Osteoblast (primary cell): ENCODE measurements around the gene CADPS. TPM values are rescaled to one million over a fixed set of nuclear protein-coding genes. Genes with fewer than 3 reads are reported as not detected.

Source experiments
- DNase-seq: peaks from one replicate; pipeline ENCODE4 v3.0.0; 2011; ENCODE audit warnings: low spot score, mixed read lengths; ENCODE audit not compliant: insufficient read length; ENCODE audit errors: missing footprints
- H2AFZ ChIP-seq: 2 replicates; pipeline ENCODE4 v1.6.0; 2011; ENCODE audit warnings: mild to moderate bottlenecking, low read length
- H3K27ac ChIP-seq: 2 replicates; pipeline ENCODE4 v1.5.1; 2011; ENCODE audit warnings: mild to moderate bottlenecking, low read depth, low read length, moderate library complexity
- H3K27me3 ChIP-seq: 2 replicates; pipeline ENCODE4 v1.6.0; 2012; ENCODE audit warnings: mild to moderate bottlenecking, control low read depth, inconsistent platforms, low read length, moderate library complexity; ENCODE audit not compliant: insufficient read depth
- H3K36me3 ChIP-seq: 2 replicates; pipeline ENCODE4 v1.5.1; 2011; ENCODE audit warnings: mild to moderate bottlenecking, low read length, control low read depth, moderate library complexity; ENCODE audit not compliant: insufficient read depth
- H3K4me1 ChIP-seq: 2 replicates; pipeline ENCODE4 v1.5.1; 2011; ENCODE audit warnings: mild to moderate bottlenecking, low read length, control low read depth, moderate library complexity; ENCODE audit not compliant: insufficient read depth
- H3K4me2 ChIP-seq: 2 replicates; pipeline ENCODE4 v1.6.0; 2011; ENCODE audit warnings: mild to moderate bottlenecking, low read length; ENCODE audit not compliant: insufficient read depth
- H3K4me3 ChIP-seq: fragments of 200-600 bp; sonication (generic); 3 replicates; pipeline ENCODE4 v1.5.1; 2012; ENCODE audit warnings: mild to moderate bottlenecking, low read length, inconsistent platforms; ENCODE audit not compliant: insufficient read depth
- H3K79me2 ChIP-seq: 2 replicates; pipeline ENCODE4 v1.6.0; 2012; ENCODE audit warnings: mild to moderate bottlenecking, low read length, control low read depth, inconsistent platforms; ENCODE audit not compliant: insufficient read depth
- H3K9me3 ChIP-seq: 2 replicates; pipeline ENCODE4 v1.5.1; 2011; ENCODE audit warnings: low read depth, low read length, control low read depth
- H4K20me1 ChIP-seq: 2 replicates; pipeline ENCODE4 v1.6.0; 2012; ENCODE audit warnings: mild to moderate bottlenecking, low read length, control low read depth; ENCODE audit not compliant: insufficient read depth
- CTCF ChIP-seq: IDR thresholded peaks from 2 replicates; pipeline ENCODE4 v1.5.1; 2011; ENCODE audit warnings: mild to moderate bottlenecking, low read depth, low read length, moderate library complexity; ENCODE audit errors: extremely low read depth
- total RNA-seq: library from RNA; depleted of rRNA; stranded (reverse); fragments of >200 nt; gene quantifications from 2 replicates; pipeline ENCODE4 v1.2.3, GENCODE V29; 2012

Gene CADPS
- total RNA-seq, 1 donor, result not detected

GRCh38 chr3:62815981-62816380, 59.2 kb downstream of the CADPS start:
- Histone ChIP-seq H3K4me1 (no peaks in the 10 kb centered on the region), H3K4me2 (no peak overlapping the region), H3K36me3 (no peaks in the 10 kb centered on the region), H3K4me3 (no peak overlapping the region), H3K27ac (no peak overlapping the region), H4K20me1 (no peaks in the 10 kb centered on the region), H3K27me3 (no peaks in the 10 kb centered on the region), H3K79me2 (no peaks in the 10 kb centered on the region), H2AFZ (no peak overlapping the region), H3K9me3 (no peaks in the 10 kb centered on the region)
- no peak for DNase-seq
- no peak for TF ChIP-seq CTCF

DNA sequence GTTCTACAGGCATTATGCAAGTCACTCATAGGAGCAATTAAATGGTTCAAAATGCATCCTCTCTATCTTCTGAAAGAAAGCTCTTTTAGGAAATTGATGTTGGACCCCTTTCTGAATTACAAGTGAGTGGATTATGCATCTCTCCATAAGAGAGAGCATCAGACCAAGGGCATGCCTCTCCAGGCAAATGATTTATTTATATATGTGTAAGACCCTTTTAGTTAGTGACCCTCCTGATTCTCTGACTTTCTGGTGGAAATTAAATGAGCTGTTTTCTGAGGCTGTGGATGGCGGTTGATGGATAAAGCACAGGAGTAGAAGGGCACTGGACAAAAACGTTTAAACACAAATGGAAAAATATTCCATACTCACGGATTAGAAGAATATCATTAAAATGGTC, 62.6 kb downstream of the CADPS start:
- Histone ChIP-seq H4K20me1 (no peaks in the 10 kb centered on the region), H3K36me3 (no peaks in the 10 kb centered on the region), H3K27ac (no peak overlapping the region), H3K27me3 (no peaks in the 10 kb centered on the region), H3K9me3 (no peaks in the 10 kb centered on the region), H3K79me2 (no peaks in the 10 kb centered on the region), H2AFZ (no peak overlapping the region), H3K4me2 (no peak overlapping the region), H3K4me1 (no peaks in the 10 kb centered on the region), H3K4me3 (no peak overlapping the region)
- no peak for TF ChIP-seq CTCF
- peak; percentile 61 for DNase-seq

DNA sequence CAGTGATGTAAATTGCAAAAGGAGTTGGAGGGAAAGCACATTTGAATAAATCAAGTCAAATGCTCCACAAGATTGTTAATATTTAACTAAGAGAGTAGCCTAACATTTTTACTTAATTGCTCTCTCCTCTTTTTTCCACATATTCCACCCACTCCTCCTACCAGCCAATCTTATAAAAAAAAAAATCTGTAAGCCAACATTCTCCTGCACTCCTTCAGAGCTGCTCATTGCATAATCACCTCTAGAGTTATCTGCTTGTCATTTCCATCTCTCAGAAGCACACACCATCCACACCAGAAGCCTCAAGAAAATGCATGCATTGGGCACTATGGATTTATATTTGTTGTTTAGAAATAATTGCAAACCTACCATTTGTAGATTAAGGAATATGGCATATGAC, 64.1 kb downstream of the CADPS start:
- Histone ChIP-seq H3K27ac (no peak overlapping the region), H2AFZ (no peak overlapping the region), H3K4me2 (no peak overlapping the region), H3K9me3 (no peaks in the 10 kb centered on the region), H3K36me3 (no peaks in the 10 kb centered on the region), H3K4me1 (no peaks in the 10 kb centered on the region), H4K20me1 (no peaks in the 10 kb centered on the region), H3K79me2 (no peaks in the 10 kb centered on the region), H3K4me3 (no peak overlapping the region), H3K27me3 (no peaks in the 10 kb centered on the region)
- no peak for DNase-seq
- no peak for TF ChIP-seq CTCF

- Histone ChIP-seq H3K4me1 (no peaks in the 10 kb centered on the region), H3K27me3 (no peaks in the 10 kb centered on the region), H2AFZ (no peak overlapping the region), H3K4me2 (no peak overlapping the region), H3K36me3 (no peaks in the 10 kb centered on the region), H3K27ac (no peak overlapping the region), H3K9me3 (no peaks in the 10 kb centered on the region), H4K20me1 (no peaks in the 10 kb centered on the region), H3K4me3 (no peak overlapping the region), H3K79me2 (no peaks in the 10 kb centered on the region)
- no peak for DNase-seq
- TF ChIP-seq CTCF, result no peak
Observed at GRCh38 chr3:62809369-62809768, 65.8 kb downstream of the CADPS start.
